Tibial artery (tissue), 4 donors: Measurements from ENCODE around the gene SREK1.

ENCODE experiments used
- DNase-seq, 2 donors: peaks; one replicate each; pipeline ENCODE4 v3.0.0-alpha.2; 2019
- H3K27ac ChIP-seq, 2 donors: fragments of 200-600 bp; sonication (generic) in 1 of 2; 1 replicate in 1 of 2; 2 replicates in 1 of 2; pipeline ENCODE4 v1.5.1; 2018 to 2019; ENCODE audit warnings: mild to moderate bottlenecking in 1 of 2
- H3K27me3 ChIP-seq, 2 donors: fragments of 200-600 bp; sonication (generic) in 1 of 2; one replicate each; pipeline versions ENCODE4 v1.5.1 to v1.6.0; 2016 to 2019
- H3K36me3 ChIP-seq, 3 donors: fragments of 200-600 bp; sonication (generic) in 2 of 3; one replicate each; pipeline ENCODE4 v1.5.1; 2016 to 2019; ENCODE audit warnings: mild to moderate bottlenecking in 2 of 3
- H3K4me1 ChIP-seq, 4 donors: fragments of 200-600 bp; sonication (generic) in 2 of 4; 1 replicate in 3 of 4; 2 replicates in 1 of 4; pipeline ENCODE4 v1.5.1; 2016 to 2019
- H3K4me3 ChIP-seq, 2 donors: fragments of 200-600 bp; sonication (generic) in 1 of 2; 1 replicate in 1 of 2; 2 replicates in 1 of 2; pipeline ENCODE4 v1.5.1; 2018 to 2019; ENCODE audit warnings: mild to moderate bottlenecking in 2 of 2
- H3K9me3 ChIP-seq, 3 donors: fragments of 200-600 bp; sonication (generic) in 1 of 3; one replicate each; pipeline ENCODE4 v1.5.1; 2016 to 2019
- intact Hi-C: fragments of 100-400 bp; cut with DNase I; formaldehyde crosslinking; loops from one replicate; pipeline ENCODE4 v1.15.0; 2023; ENCODE audit warnings: low total_unique reads
- TF ChIP-seq, protein P1 (sequence below), 2 experiments: fragments of 200-600 bp in 1 of 2; fragments of 450-650 bp in 1 of 2; IDR thresholded peaks; one replicate each; pipeline ENCODE4 v1.5.1; 2017 to 2019; ENCODE audit warnings: antibody characterized with exemption in 2 of 2, mild to moderate bottlenecking in 1 of 2, moderate library complexity in 1 of 2

The SREK1 gene

DNA sequence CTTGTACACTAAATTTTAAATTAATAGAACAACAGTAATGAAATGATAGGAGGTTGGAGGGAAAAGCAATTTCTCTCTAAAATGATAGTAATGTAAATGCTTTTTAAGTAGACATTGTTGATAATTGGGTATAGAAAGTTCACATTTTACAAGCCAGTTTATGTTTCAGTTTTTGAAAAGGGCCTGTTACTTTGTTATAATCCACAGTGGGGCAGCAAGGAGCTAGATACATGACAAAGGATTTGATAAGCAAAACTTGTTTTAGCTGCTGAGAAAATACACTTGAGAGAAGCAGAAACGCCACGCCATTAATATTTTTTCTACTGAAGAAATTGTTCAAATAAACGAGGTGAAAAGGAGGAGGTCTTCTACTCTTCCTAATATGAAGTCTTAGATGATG, 30.2 kb downstream of the SREK1 start:
- TF ChIP-seq, protein P1, sequence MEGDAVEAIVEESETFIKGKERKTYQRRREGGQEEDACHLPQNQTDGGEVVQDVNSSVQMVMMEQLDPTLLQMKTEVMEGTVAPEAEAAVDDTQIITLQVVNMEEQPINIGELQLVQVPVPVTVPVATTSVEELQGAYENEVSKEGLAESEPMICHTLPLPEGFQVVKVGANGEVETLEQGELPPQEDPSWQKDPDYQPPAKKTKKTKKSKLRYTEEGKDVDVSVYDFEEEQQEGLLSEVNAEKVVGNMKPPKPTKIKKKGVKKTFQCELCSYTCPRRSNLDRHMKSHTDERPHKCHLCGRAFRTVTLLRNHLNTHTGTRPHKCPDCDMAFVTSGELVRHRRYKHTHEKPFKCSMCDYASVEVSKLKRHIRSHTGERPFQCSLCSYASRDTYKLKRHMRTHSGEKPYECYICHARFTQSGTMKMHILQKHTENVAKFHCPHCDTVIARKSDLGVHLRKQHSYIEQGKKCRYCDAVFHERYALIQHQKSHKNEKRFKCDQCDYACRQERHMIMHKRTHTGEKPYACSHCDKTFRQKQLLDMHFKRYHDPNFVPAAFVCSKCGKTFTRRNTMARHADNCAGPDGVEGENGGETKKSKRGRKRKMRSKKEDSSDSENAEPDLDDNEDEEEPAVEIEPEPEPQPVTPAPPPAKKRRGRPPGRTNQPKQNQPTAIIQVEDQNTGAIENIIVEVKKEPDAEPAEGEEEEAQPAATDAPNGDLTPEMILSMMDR (IDR thresholded peaks at IDR 0.05) = no peak
- no peak overlapping the region for H3K27ac ChIP-seq
- no peaks in the 10 kb centered on the region for H3K9me3 ChIP-seq
- DNase-seq = no peak
- intact Hi-C loops = no loop called here
- peaks cover 39 to 81% (median 51%) of the 10 kb centered on the region in 3 donors for H3K36me3 ChIP-seq
- H3K4me1 ChIP-seq = no peaks in the 10 kb centered on the region
- H3K4me3 ChIP-seq = no peak overlapping the region
- H3K27me3 ChIP-seq = no peaks in the 10 kb centered on the region

DNA sequence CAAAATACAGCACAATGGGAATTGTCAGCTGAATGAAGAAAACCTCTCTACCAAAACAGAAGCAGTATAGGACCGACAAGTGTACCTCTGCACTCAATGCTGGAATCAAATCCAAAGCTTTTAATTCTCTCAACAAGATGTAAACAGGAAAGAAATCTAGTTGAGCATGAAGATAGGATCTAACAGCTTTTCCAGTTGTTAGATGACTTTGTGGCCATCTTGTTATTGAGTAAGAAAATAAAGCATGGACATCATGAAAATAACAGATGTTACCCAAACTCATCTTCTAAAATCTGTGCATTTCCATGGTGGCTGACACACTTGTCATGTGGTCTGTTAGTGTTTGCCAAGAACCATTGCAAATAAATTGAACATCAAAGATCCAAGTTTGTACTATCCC, 34.7 kb downstream of the SREK1 start:
- intact Hi-C loops = no loop called here
- DNase-seq = no peak
- TF ChIP-seq, protein P1 (IDR thresholded peaks at IDR 0.05) = no peak
- H3K4me3 ChIP-seq = no peak overlapping the region
- H3K27me3 ChIP-seq = no peaks in the 10 kb centered on the region
- H3K4me1 ChIP-seq = no peaks in the 10 kb centered on the region
- H3K36me3 ChIP-seq = peaks cover 52 to 85% (median 62%) of the 10 kb centered on the region in 3 donors
- no peaks in the 10 kb centered on the region for H3K9me3 ChIP-seq
- no peak overlapping the region for H3K27ac ChIP-seq

DNA sequence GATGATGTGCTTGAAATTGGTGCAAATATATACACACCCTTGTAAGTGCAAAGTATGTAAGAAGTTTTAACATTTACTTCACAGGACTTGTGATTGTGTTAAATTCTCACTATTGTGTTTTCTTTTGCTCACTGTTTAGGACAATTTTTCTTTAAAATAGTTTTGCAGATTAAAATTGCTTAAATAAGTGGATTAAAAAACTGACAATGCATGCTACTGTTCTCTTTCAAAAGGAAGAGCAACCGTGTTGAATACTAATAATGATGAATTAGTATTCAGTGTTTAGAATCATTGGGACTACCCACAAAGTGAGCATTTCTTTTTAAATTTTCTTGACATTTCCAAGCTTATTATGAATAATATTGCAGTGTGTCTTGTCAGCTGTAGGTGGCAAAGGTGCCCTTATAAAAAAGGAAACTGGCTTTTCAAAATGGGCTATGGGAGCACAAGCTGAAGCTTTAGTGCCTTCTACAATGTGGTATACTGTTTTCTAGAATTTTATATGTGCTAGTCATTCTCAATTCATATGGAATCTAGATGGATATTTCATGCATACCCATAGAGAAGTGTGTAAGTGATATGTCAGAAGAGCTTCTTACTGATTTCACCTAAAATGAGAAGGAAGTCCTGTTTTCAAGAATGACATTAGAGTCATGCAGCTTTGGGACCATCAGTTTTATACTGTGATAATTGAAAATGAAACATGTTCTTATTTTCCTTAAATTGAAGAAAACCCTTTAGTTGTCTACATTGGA, 35.4 kb downstream of the SREK1 start:
- Histone ChIP-seq H3K27ac (no peak overlapping the region), H3K4me1 (no peaks in the 10 kb centered on the region), H3K9me3 (no peaks in the 10 kb centered on the region), H3K4me3 (no peak overlapping the region), H3K36me3 (peaks cover 52 to 88% (median 63%) of the 10 kb centered on the region in 3 donors), H3K27me3 (no peaks in the 10 kb centered on the region)
- TF ChIP-seq, protein P1 (IDR thresholded peaks at IDR 0.05) = no peak
- no peak for DNase-seq
- intact Hi-C loops = no loop called here

DNA sequence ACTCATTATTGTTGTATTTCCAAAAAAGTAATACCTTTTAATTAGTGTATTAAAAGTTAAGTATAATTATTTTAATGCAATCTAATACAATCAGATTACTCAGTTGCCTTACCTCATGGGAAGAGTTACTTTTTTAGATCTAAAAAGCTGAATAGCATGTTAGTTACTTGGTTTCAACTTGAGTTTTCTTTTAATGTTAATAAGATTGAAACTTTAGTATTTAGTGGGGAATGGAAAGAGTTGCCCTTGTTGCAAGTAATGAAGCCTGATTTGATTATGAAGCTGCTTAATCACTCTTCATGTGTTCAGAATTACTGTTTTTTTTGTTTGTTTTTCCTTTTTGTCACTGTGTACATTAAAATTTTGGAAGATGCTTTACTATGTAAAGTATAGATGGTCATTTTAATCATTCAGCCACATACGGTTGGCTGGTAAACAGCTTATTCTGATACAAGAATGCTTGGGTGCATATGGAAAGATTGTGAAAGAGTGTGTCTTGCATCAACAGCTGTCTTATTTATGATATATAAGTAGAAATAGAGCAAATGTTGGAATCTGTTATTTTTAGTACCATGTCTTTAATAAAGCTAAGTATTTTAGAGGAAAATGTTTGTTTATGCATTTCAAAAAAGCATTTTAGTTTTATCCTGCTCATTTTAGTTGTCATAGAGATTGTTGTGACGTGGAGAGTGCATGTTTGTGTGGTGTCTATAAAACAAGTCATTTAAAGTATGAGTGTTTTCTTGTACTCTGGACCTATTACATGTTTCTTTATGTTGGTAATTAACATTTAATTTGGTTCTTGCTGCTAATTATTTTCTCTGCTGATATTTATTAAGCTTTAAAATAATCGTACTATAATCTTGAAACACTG, 36.4 kb downstream of the SREK1 start:
- intact Hi-C loops = no loop called here
- Histone ChIP-seq H3K4me3 (no peak overlapping the region), H3K36me3 (peaks cover 42 to 88% (median 56%) of the 10 kb centered on the region in 3 donors), H3K9me3 (no peaks in the 10 kb centered on the region), H3K4me1 (no peaks in the 10 kb centered on the region), H3K27me3 (no peaks in the 10 kb centered on the region), H3K27ac (no peak overlapping the region)
- TF ChIP-seq, protein P1 (IDR thresholded peaks at IDR 0.05) = no peak
- DNase-seq = no peak

DNA sequence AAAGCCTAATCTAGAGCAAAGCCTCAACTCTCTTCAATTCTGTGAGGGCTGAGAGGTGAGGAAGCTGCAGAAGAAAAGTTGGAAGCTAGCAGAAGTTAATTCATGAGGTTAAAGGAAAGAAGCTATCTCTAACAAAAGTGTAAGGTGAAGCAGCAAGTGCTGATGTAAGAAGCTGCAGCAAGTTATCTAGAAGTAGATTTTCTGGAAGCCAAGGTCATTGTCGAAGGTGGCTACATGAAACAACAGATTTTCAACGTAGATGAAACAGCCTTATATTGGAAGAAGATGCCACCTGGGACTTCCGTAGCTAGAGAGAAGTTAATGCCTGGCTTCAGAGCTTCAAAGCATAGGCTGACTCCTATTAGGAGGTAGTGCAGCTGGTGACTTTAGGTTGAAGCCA, 42.0 kb downstream of the SREK1 start:
- H3K27me3 ChIP-seq = no peaks in the 10 kb centered on the region
- no peak overlapping the region for H3K27ac ChIP-seq
- intact Hi-C loops = no loop called here
- TF ChIP-seq, protein P1 (IDR thresholded peaks at IDR 0.05) = no peak
- H3K36me3 ChIP-seq = peaks cover 0 to 37% (median 17%) of the 10 kb centered on the region in 3 donors
- H3K4me1 ChIP-seq = no peaks in the 10 kb centered on the region
- no peak for DNase-seq
- H3K4me3 ChIP-seq = no peak overlapping the region
- H3K9me3 ChIP-seq = no peaks in the 10 kb centered on the region
